NCI-H2196 (cell line): ENCODE results near the gene SOBP.

ENCODE experiments used
- DNase-seq: peaks from one replicate; lab custom pipeline; 2025; ENCODE audit not compliant: unreplicated experiment; lab: John Stamatoyannopoulos, UW

Gene SOBP

GRCh38 chr6:107655864-107656263 lies 165.9 kb downstream of the SOBP start:
- no peak for DNase-seq

- no peak for DNase-seq
Measured at GRCh38 chr6:107656401-107656800, 166.5 kb downstream of the SOBP start.

GRCh38 chr6:107656883-107657282 lies 167.0 kb downstream of the SOBP start:
- no peak for DNase-seq

- DNase-seq = no peak
Measured at GRCh38 chr6:107657373-107657754, 167.4 kb downstream of the SOBP start.

- peak; percentile 91 for DNase-seq
Measured at GRCh38 chr6:107657755-107658461, 168.0 kb downstream of the SOBP start.

GRCh38 chr6:107658920-107659865 lies 169.3 kb downstream of the SOBP start:
- DNase-seq = peak; percentile 80

- no peak for DNase-seq
Measured at GRCh38 chr6:107660839-107661238, 170.9 kb downstream of the SOBP start.

- no peak for DNase-seq
Measured at GRCh38 chr6:107661291-107661690, 171.4 kb downstream of the SOBP start.

- DNase-seq = no peak
Measured at GRCh38 chr6:107662333-107662732, 172.4 kb downstream of the SOBP start.

GRCh38 chr6:107663308-107663707 lies 173.4 kb downstream of the SOBP start:
- DNase-seq = no peak

GRCh38 chr6:107665382-107665781 lies 175.5 kb downstream of the SOBP start:
- DNase-seq = no peak

GRCh38 chr6:107666084-107666980 lies 176.4 kb downstream of the SOBP start:
- peak; percentile 81 for DNase-seq

- no peak for DNase-seq
Measured at GRCh38 chr6:107666981-107667601, 177.2 kb downstream of the SOBP start.

GRCh38 chr6:107667790-107668189 lies 177.9 kb downstream of the SOBP start:
- DNase-seq = peak; percentile 53

- DNase-seq = no peak
Measured at GRCh38 chr6:107668743-107669474, 179.0 kb downstream of the SOBP start.

GRCh38 chr6:107670792-107671199 lies 180.9 kb downstream of the SOBP start:
- peak; percentile 52 for DNase-seq

- DNase-seq = no peak
Measured at GRCh38 chr6:107673076-107673494, 183.2 kb downstream of the SOBP start.

- peak; percentile 88 for DNase-seq
Measured at GRCh38 chr6:107674995-107675738, 185.2 kb downstream of the SOBP start.

- no peak for DNase-seq
Measured at GRCh38 chr6:107676042-107676441, 186.1 kb downstream of the SOBP start.
